SU-DHL-6 (cell line): ENCODE results near the gene LGALS9B.
"Not testable (repeated sequence)": the region's sequence is repeated elsewhere in the genome, so short reads cannot be mapped to it uniquely, and the experiment has no call there.

Source experiments
- H2AFZ ChIP-seq: fragments of 200-600 bp; sonication (generic); 2 replicates; pipeline ENCODE4 v1.6.1; 2014; ENCODE audit warnings: low read depth, mild to moderate bottlenecking, moderate library complexity, mixed read lengths, antibody characterized with exemption, low read length; ENCODE audit not compliant: severe bottlenecking
- H3F3A ChIP-seq: fragments of 200-600 bp; shearing (Covaris generic); 2 replicates; pipeline ENCODE4 v1.6.0; 2016; ENCODE audit warnings: antibody characterized with exemption, mild to moderate bottlenecking; ENCODE audit not compliant: insufficient read depth
- H3K27ac ChIP-seq: fragments of 200-600 bp; sonication (generic); 2 replicates; pipeline ENCODE4 v1.5.1; 2016; ENCODE audit warnings: low read depth, mild to moderate bottlenecking, low read length, moderate library complexity, mixed read lengths
- H3K27me3 ChIP-seq: fragments of 200-600 bp; sonication (generic), shearing (Covaris generic); 2 replicates; pipeline ENCODE4 v1.6.0; 2014; ENCODE audit warnings: mild to moderate bottlenecking, low read length
- H3K36me3 ChIP-seq: fragments of 200-600 bp; sonication (generic); 2 replicates; pipeline ENCODE4 v1.6.1; 2014; ENCODE audit warnings: mild to moderate bottlenecking, low read length, mixed read lengths
- H3K4me2 ChIP-seq: fragments of 300-600, 200-600 bp; shearing (Covaris generic), sonication (generic); 2 replicates; pipeline ENCODE4 v1.6.0; 2014; ENCODE audit warnings: low read length, low read depth, mild to moderate bottlenecking; ENCODE audit not compliant: poor library complexity, severe bottlenecking
- H3K4me3 ChIP-seq: fragments of 200-600 bp; sonication (generic); 2 replicates; pipeline ENCODE4 v1.5.1; 2014; ENCODE audit warnings: antibody characterized with exemption, low read length, mild to moderate bottlenecking, mixed read lengths; ENCODE audit not compliant: insufficient read depth, poor library complexity, severe bottlenecking
- H3K79me2 ChIP-seq: fragments of 200-600 bp; sonication (generic); 2 replicates; pipeline ENCODE4 v1.6.1; 2014; ENCODE audit warnings: mild to moderate bottlenecking, low read length, moderate library complexity; ENCODE audit not compliant: insufficient read depth
- H3K9ac ChIP-seq: fragments of 200-600 bp; sonication (generic); 2 replicates; pipeline ENCODE4 v1.7.0; 2014; ENCODE audit warnings: mild to moderate bottlenecking, low read length
- H3K9me2 ChIP-seq: fragments of 200-600 bp; sonication (generic); replicated peaks from 2 replicates; pipeline ENCODE4 v1.6.1; 2014; ENCODE audit warnings: low read length; ENCODE audit not compliant: insufficient read depth
- H3K9me3 ChIP-seq: fragments of 200-600 bp; sonication (generic); 2 replicates; pipeline ENCODE4 v1.6.1; 2014; ENCODE audit warnings: low read length, mixed read lengths; ENCODE audit not compliant: insufficient read depth
- H4K20me1 ChIP-seq: fragments of 200-600 bp; sonication (generic); 2 replicates; pipeline ENCODE4 v1.6.1; 2014; ENCODE audit warnings: low read depth, mild to moderate bottlenecking, antibody characterized with exemption, low read length, moderate library complexity, mixed read lengths

LGALS9B gene

GRCh38 chr17:20479889-20480591, 12.7 kb upstream of the LGALS9B start:
- not testable (repeated sequence) for H4K20me1 ChIP-seq, H2AFZ ChIP-seq, H3K4me3 ChIP-seq, H3K4me2 ChIP-seq, H3K9ac ChIP-seq, H3K9me3 ChIP-seq, H3K9me2 ChIP-seq, H3K27ac ChIP-seq, H3F3A ChIP-seq, H3K79me2 ChIP-seq, H3K27me3 ChIP-seq, H3K36me3 ChIP-seq

- H3K36me3 ChIP-seq, H3K4me3 ChIP-seq, H3K27ac ChIP-seq, H3K9me3 ChIP-seq, H3K79me2 ChIP-seq, H4K20me1 ChIP-seq, H3F3A ChIP-seq, H3K9me2 ChIP-seq, H3K27me3 ChIP-seq, H2AFZ ChIP-seq, H3K9ac ChIP-seq, H3K4me2 ChIP-seq: not testable (repeated sequence)
Observed at GRCh38 chr17:20477398-20478071, 10.2 kb upstream of the LGALS9B start.

DNA sequence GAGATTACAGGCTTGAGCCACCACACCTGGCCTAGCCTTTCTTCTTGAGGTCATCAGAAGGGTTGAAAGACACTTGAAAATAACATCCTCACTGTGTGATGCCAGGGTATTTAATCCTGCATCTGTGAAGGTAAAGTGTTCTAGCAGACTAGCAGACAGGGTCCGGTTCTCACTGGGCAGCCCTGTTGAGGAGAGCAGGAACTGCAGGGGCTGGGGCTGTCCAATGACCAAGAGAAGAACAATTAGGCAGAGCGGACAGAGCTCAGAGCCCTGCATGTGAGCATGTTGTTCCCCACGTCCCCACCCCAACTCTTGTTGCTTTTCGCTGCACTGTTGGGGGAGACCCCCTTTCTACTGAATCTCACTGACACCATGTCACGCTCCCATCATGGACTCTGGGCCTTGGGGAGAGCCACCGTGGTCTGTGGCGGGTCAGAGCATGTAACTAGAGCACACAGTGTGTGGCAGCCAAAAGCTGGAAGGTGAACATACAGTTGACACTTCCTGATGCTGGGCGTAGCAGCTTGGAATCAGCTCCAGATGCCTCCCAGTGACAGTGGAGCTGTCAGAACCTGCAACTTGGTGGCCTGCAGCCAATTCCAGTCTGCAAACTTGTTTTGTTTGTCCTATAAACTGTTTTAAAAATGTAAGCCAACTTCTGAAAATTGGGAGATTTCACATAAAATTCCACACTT, 7.9 kb upstream of the LGALS9B start:
- H3K27ac ChIP-seq, H3K4me2 ChIP-seq, H3K36me3 ChIP-seq, H3K79me2 ChIP-seq, H3K9me3 ChIP-seq, H3K27me3 ChIP-seq, H3K9me2 ChIP-seq, H2AFZ ChIP-seq, H3K9ac ChIP-seq, H3K4me3 ChIP-seq, H3F3A ChIP-seq, H4K20me1 ChIP-seq: not testable (repeated sequence)

DNA sequence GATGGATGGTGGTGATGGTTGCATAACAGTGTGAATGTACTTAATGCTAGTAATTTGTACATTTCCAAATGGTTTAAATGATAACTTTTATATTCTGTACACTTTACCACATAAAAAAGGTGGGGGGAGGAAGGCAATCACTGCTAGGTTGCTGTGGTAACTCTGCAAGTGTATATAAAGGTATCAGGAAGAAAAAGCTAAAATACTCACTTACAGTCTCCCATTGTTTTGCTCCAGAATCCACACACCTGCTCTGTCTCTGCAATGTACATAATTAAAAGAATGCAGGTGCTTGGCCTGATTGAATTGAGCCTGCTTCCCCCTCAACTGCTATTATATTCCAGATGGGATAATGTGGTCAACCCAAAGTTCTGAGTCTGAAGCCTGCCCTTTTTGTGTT, 6.7 kb upstream of the LGALS9B start:
- H3K27me3 ChIP-seq, H3K9me2 ChIP-seq, H3K27ac ChIP-seq, H3K9ac ChIP-seq, H3K9me3 ChIP-seq, H3K36me3 ChIP-seq, H3K4me3 ChIP-seq, H2AFZ ChIP-seq, H3F3A ChIP-seq, H3K79me2 ChIP-seq, H3K4me2 ChIP-seq, H4K20me1 ChIP-seq: not testable (repeated sequence)

DNA sequence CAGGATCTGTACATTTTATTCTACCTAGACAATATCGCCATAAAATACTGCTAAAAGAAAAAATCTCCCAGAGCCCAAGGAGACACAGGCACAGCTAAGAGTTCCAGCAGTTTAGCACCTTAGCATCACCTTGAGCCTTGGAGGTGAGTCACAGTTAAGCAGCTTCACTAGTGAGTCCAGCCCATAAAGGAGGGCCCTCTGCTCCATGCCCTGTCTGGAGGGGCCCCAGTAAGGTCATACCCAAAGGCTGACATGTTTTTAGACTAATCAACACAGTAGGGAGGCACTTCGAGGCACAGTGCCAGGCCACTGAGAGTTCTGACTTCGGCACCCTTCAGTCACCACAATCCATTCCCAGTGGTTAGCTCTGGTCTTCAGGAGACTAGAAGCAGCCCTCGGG, 2.6 kb upstream of the LGALS9B start:
- H3K4me2 ChIP-seq, H3K27ac ChIP-seq, H3K4me3 ChIP-seq, H3K27me3 ChIP-seq, H3F3A ChIP-seq, H3K9me3 ChIP-seq, H3K79me2 ChIP-seq, H3K9ac ChIP-seq, H4K20me1 ChIP-seq, H2AFZ ChIP-seq, H3K9me2 ChIP-seq, H3K36me3 ChIP-seq: not testable (repeated sequence)

DNA sequence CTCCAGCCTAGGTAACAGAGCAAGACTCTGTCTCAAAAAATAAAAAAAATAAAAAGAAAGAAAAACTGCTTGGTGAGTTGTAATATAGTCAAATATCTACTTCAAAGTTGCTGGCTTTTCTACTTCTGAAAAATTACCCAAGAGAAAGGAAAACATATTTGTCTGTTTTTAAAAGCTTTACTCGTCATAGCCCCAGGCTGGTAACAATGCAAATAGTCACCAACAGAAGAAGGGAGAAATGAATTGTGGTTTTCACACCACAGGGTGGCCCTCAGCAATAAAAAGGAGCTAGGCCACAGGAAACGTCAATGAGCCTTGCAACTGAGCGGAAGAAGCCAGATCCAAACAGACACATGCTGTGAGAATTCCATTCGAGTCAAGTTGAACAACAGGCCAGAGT, 1.8 kb upstream of the LGALS9B start:
- not testable (repeated sequence) for H3K4me3 ChIP-seq, H3K9me2 ChIP-seq, H3K36me3 ChIP-seq, H3K79me2 ChIP-seq, H3F3A ChIP-seq, H3K4me2 ChIP-seq, H3K9ac ChIP-seq, H3K27ac ChIP-seq, H4K20me1 ChIP-seq, H3K9me3 ChIP-seq, H2AFZ ChIP-seq, H3K27me3 ChIP-seq

DNA sequence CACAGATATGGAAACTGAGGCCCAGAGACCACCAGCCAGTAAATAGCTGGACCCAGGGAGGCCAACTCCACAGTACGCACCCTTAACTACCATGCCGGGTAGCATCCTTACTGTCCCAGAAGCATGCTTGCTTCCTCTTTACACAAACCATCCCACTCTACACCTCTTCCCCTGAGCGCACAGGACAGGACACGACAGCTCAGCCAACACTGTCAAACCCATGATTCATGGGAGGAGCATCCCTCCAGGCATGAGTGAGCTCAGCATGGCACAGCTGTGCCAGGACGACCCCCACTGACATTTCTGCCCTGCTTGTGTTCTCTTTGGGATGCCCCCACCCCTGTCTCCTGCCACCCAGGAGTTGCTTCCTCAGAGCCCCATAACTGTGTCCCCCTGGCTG, 340 bp downstream of the LGALS9B start:
- H3K36me3 ChIP-seq, H2AFZ ChIP-seq, H3K4me3 ChIP-seq, H3F3A ChIP-seq, H3K27ac ChIP-seq, H3K27me3 ChIP-seq, H3K79me2 ChIP-seq, H3K9ac ChIP-seq, H3K9me3 ChIP-seq, H4K20me1 ChIP-seq, H3K9me2 ChIP-seq, H3K4me2 ChIP-seq: not testable (repeated sequence)

DNA sequence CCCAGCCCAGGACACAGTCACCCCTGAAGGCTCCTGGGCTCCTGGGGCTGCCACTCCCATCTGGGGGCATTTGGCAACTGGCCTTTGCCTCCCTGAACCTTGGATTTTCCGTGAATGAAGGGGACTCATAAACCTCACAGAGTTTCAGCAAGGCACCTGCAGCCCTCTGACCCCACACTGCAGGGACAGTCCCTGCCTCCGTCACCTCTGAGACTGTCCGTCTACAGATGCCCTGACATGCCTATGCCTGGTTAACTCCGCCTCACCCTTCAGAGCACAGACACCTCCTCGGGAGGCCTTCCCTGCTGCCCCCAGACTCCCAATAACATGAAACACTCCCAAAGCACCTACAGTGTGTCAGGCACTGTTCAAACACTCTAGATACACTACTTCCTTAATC, 786 bp downstream of the LGALS9B start:
- not testable (repeated sequence) for H3K27me3 ChIP-seq, H3F3A ChIP-seq, H3K4me3 ChIP-seq, H3K4me2 ChIP-seq, H3K9ac ChIP-seq, H3K9me2 ChIP-seq, H3K36me3 ChIP-seq, H3K27ac ChIP-seq, H4K20me1 ChIP-seq, H3K79me2 ChIP-seq, H2AFZ ChIP-seq, H3K9me3 ChIP-seq
